ENCODE data around the gene FRMD1.

FRMD1 gene

GRCh38 chr6:168005796-168006195 is 73.2 kb downstream of the FRMD1 start:
- DNase-seq (ENCODE audit: low read depth in 2 of 2), result no peak

GRCh38 chr6:168004945-168005344 is 74.1 kb downstream of the FRMD1 start:
- no peak for DNase-seq (ENCODE audit: low read depth in 2 of 2)

GRCh38 chr6:168004023-168004422 is 75.0 kb downstream of the FRMD1 start:
- no peak for DNase-seq (ENCODE audit: low read depth in 2 of 2)
